Measurements from ENCODE around the gene TBPL1. TPM values are rescaled to one million over a fixed set of nuclear protein-coding genes. Genes with fewer than 3 reads are reported as not detected.

TBPL1 gene
- total and polyA plus RNA-seq, 2 of the 8 experiments (the other 6 are each of a cell fraction or from before 2014, with no cell fraction given), result 32.5 to 67.0 TPM

DNA sequence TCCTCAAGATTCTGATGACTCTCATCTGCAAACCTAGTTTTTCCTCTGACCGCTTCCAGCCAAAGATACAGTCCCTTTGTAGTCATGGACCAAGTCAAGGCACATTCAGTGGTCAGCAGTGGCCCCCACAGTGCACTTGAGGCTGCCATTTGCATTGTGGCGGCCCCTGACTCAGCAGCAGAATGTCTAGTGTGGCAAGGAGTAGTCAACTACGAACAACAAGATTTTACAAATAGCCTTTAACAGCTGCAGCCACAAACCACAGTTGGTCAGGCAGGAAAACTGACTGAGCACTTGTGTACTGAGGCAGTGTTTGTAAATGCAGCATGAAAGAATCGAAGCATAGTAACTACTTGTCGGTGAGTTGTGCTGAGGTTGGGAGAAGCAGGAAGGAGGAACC, 49.8 kb downstream of the TBPL1 start (continued):
- TF ChIP-seq, protein P1, sequence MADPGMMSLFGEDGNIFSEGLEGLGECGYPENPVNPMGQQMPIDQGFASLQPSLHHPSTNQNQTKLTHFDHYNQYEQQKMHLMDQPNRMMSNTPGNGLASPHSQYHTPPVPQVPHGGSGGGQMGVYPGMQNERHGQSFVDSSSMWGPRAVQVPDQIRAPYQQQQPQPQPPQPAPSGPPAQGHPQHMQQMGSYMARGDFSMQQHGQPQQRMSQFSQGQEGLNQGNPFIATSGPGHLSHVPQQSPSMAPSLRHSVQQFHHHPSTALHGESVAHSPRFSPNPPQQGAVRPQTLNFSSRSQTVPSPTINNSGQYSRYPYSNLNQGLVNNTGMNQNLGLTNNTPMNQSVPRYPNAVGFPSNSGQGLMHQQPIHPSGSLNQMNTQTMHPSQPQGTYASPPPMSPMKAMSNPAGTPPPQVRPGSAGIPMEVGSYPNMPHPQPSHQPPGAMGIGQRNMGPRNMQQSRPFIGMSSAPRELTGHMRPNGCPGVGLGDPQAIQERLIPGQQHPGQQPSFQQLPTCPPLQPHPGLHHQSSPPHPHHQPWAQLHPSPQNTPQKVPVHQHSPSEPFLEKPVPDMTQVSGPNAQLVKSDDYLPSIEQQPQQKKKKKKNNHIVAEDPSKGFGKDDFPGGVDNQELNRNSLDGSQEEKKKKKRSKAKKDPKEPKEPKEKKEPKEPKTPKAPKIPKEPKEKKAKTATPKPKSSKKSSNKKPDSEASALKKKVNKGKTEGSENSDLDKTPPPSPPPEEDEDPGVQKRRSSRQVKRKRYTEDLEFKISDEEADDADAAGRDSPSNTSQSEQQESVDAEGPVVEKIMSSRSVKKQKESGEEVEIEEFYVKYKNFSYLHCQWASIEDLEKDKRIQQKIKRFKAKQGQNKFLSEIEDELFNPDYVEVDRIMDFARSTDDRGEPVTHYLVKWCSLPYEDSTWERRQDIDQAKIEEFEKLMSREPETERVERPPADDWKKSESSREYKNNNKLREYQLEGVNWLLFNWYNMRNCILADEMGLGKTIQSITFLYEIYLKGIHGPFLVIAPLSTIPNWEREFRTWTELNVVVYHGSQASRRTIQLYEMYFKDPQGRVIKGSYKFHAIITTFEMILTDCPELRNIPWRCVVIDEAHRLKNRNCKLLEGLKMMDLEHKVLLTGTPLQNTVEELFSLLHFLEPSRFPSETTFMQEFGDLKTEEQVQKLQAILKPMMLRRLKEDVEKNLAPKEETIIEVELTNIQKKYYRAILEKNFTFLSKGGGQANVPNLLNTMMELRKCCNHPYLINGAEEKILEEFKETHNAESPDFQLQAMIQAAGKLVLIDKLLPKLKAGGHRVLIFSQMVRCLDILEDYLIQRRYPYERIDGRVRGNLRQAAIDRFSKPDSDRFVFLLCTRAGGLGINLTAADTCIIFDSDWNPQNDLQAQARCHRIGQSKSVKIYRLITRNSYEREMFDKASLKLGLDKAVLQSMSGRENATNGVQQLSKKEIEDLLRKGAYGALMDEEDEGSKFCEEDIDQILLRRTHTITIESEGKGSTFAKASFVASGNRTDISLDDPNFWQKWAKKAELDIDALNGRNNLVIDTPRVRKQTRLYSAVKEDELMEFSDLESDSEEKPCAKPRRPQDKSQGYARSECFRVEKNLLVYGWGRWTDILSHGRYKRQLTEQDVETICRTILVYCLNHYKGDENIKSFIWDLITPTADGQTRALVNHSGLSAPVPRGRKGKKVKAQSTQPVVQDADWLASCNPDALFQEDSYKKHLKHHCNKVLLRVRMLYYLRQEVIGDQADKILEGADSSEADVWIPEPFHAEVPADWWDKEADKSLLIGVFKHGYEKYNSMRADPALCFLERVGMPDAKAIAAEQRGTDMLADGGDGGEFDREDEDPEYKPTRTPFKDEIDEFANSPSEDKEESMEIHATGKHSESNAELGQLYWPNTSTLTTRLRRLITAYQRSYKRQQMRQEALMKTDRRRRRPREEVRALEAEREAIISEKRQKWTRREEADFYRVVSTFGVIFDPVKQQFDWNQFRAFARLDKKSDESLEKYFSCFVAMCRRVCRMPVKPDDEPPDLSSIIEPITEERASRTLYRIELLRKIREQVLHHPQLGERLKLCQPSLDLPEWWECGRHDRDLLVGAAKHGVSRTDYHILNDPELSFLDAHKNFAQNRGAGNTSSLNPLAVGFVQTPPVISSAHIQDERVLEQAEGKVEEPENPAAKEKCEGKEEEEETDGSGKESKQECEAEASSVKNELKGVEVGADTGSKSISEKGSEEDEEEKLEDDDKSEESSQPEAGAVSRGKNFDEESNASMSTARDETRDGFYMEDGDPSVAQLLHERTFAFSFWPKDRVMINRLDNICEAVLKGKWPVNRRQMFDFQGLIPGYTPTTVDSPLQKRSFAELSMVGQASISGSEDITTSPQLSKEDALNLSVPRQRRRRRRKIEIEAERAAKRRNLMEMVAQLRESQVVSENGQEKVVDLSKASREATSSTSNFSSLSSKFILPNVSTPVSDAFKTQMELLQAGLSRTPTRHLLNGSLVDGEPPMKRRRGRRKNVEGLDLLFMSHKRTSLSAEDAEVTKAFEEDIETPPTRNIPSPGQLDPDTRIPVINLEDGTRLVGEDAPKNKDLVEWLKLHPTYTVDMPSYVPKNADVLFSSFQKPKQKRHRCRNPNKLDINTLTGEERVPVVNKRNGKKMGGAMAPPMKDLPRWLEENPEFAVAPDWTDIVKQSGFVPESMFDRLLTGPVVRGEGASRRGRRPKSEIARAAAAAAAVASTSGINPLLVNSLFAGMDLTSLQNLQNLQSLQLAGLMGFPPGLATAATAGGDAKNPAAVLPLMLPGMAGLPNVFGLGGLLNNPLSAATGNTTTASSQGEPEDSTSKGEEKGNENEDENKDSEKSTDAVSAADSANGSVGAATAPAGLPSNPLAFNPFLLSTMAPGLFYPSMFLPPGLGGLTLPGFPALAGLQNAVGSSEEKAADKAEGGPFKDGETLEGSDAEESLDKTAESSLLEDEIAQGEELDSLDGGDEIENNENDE (IDR thresholded peaks at IDR 0.05; ENCODE audit: insufficient replicate concordance, low read length), result no peak
- TF ChIP-seq EP300 (IDR thresholded peaks at IDR 0.05; ENCODE audit: borderline replicate concordance in 1 of 2, low read depth in 2 of 2, low read length in 2 of 2) (no peak), CEBPB (IDR thresholded peaks at IDR 0.05; ENCODE audit: low read depth, low read length) (no peak), TCF12 (IDR thresholded peaks at IDR 0.05; ENCODE audit: low read depth, low read length) (no peak), TAF7 (optimal IDR thresholded peaks at IDR 0.05; ENCODE audit: borderline replicate concordance, low read depth, low read length) (no peak), BCL11A (IDR thresholded peaks at IDR 0.05; ENCODE audit: low read depth in 2 of 2, low read length in 2 of 2) (no peak), CHD2 (IDR thresholded peaks at IDR 0.05; ENCODE audit: low read length) (no peak)
- TF ChIP-seq, protein P2, sequence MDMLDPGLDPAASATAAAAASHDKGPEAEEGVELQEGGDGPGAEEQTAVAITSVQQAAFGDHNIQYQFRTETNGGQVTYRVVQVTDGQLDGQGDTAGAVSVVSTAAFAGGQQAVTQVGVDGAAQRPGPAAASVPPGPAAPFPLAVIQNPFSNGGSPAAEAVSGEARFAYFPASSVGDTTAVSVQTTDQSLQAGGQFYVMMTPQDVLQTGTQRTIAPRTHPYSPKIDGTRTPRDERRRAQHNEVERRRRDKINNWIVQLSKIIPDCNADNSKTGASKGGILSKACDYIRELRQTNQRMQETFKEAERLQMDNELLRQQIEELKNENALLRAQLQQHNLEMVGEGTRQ (IDR thresholded peaks at IDR 0.05; ENCODE audit: low read length), result no peak
